HCEC 1CT (cell line): Measurements from ENCODE around the gene CDHR2.
A peak's percentile ranks its signal among the peaks of the same experiment; 100 is the strongest.
"Not testable (repeated sequence)": the region's sequence is repeated elsewhere in the genome, so short reads cannot be mapped to it uniquely, and the experiment has no call there.

Source experiments
- DNase-seq: peaks from one replicate; pipeline ENCODE4 v3.0.0-alpha.2; 2017

Gene CDHR2

GRCh38 chr5:176541338-176542134, 7.6 kb upstream of the CDHR2 start:
- no peak for DNase-seq

GRCh38 chr5:176542135-176542595, 7.0 kb upstream of the CDHR2 start:
- no peak for DNase-seq

- peak; percentile 17 for DNase-seq
Measured at GRCh38 chr5:176542596-176543427, 6.3 kb upstream of the CDHR2 start.

- peak; percentile 20 for DNase-seq
Measured at GRCh38 chr5:176543428-176544182, 5.5 kb upstream of the CDHR2 start.

- DNase-seq, result no peak
Measured at GRCh38 chr5:176545388-176545736, 3.8 kb upstream of the CDHR2 start.

- no peak for DNase-seq
Measured at GRCh38 chr5:176545737-176546509, 3.2 kb upstream of the CDHR2 start.

GRCh38 chr5:176547802-176548201, 1.3 kb upstream of the CDHR2 start:
- no peak for DNase-seq

GRCh38 chr5:176549871-176550270, 729 bp downstream of the CDHR2 start:
- DNase-seq, result no peak

- DNase-seq, result no peak
Measured at GRCh38 chr5:176550275-176550831, 1.2 kb downstream of the CDHR2 start.

- DNase-seq, result not testable (repeated sequence)
Measured at GRCh38 chr5:176550937-176551336, 1.8 kb downstream of the CDHR2 start.

- DNase-seq, result no peak
Measured at GRCh38 chr5:176552332-176552869, 3.3 kb downstream of the CDHR2 start.

GRCh38 chr5:176553260-176554085, 4.3 kb downstream of the CDHR2 start:
- no peak for DNase-seq

GRCh38 chr5:176557846-176558245, 8.7 kb downstream of the CDHR2 start:
- no peak for DNase-seq

GRCh38 chr5:176559683-176560082, 10.5 kb downstream of the CDHR2 start:
- no peak for DNase-seq

GRCh38 chr5:176560364-176560763, 11.2 kb downstream of the CDHR2 start:
- no peak for DNase-seq

GRCh38 chr5:176561259-176561658, 12.1 kb downstream of the CDHR2 start:
- DNase-seq, result no peak

- DNase-seq, result no peak
Measured at GRCh38 chr5:176562189-176562588, 13.0 kb downstream of the CDHR2 start.

- no peak for DNase-seq
Measured at GRCh38 chr5:176564002-176564401, 14.9 kb downstream of the CDHR2 start.

- no peak for DNase-seq
Measured at GRCh38 chr5:176565760-176566288, 16.7 kb downstream of the CDHR2 start.

GRCh38 chr5:176568657-176569056, 19.5 kb downstream of the CDHR2 start:
- no peak for DNase-seq

GRCh38 chr5:176570044-176570443, 20.9 kb downstream of the CDHR2 start:
- DNase-seq, result no peak
